ENCODE data around the gene RS1. TPM values are rescaled to one million over a fixed set of nuclear protein-coding genes. Genes with fewer than 3 reads are reported as not detected.
A peak's percentile ranks its signal among the peaks of the same experiment; 100 is the strongest.

The RS1 gene
- total RNA-seq (not detected), polyA plus RNA-seq (ENCODE audit: insufficient read depth in 1 of 8, insufficient read length in 8 of 8, low replicate concordance in 1 of 8) (not detected)
- long read RNA-seq, donor 1, result 0 reads
- long read RNA-seq, donor 2, result 0 reads
- long read RNA-seq, donor 3, result 0 reads
- long read RNA-seq, donor 4, result 0 reads
- long read RNA-seq, donor 5, result 0 reads
- long read RNA-seq, donor 6, result 0 reads
- long read RNA-seq, donor 7, result 0 reads
- long read RNA-seq, donor 8, result 0 reads
- long read RNA-seq, donor 9, result 0 reads
- long read RNA-seq, donor 10, result 0 reads
- long read RNA-seq, donor 11, result 0 reads

GRCh38 chrX:18672008-18672407, at the start of gene RS1:
RS1 (minus strand) TSS chrX:18672108; CDS start chrX:18672068, 40 bp downstream.
- no peak within 1 kb of the TSS for H3K27ac ChIP-seq (ENCODE audit: low read length)
- H3K27me3 ChIP-seq (ENCODE audit: control insufficient read depth, insufficient read depth, low read length), result peaks cover 17% of the 10 kb centered on the region
- WGBS (ENCODE audit: insufficient coverage), result 94% methylated on average over 3 of the region's 10 CpGs
- DNase-seq, result no peak
- no peaks in the 10 kb centered on the region for H3K36me3 ChIP-seq (ENCODE audit: control insufficient read depth, insufficient read depth, low read length)
- H3K9me3 ChIP-seq (replicated peaks; ENCODE audit: control insufficient read depth, low read depth, low read length), result no peaks in the 10 kb centered on the region
- peaks cover 4% of the 10 kb centered on the region for H3K4me1 ChIP-seq (ENCODE audit: control insufficient read depth, insufficient read depth, low read length)
- no peak within 1 kb of the TSS for H3K4me3 ChIP-seq (ENCODE audit: low read length)

DNA sequence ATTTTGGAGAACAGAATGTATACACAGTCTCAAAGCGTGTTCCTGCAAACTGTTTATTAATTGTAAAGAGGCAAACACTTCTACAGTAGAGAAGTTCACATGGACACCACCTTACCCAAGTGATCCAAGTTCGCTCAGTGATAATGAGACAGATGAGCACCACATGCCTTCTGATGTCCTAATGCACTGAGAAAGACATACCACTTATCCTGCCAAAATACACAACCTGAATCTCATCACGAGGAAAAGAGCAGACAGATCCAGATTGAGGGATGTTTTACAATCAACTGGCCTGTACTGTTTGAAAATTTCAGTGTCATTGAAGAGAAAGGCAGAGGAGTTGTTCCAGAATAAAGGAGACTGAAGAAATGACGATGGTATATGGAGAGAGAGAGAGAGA, 47.9 kb upstream of the RS1 start:
- Histone ChIP-seq H3K36me3 (ENCODE audit: control insufficient read depth, insufficient read depth, low read length) (no peaks in the 10 kb centered on the region), H3K9me3 (replicated peaks; ENCODE audit: control insufficient read depth, low read depth, low read length) (no peaks in the 10 kb centered on the region), H3K27me3 (ENCODE audit: control insufficient read depth, insufficient read depth, low read length) (peaks cover 7% of the 10 kb centered on the region), H3K4me1 (ENCODE audit: control insufficient read depth, insufficient read depth, low read length) (peaks cover 4% of the 10 kb centered on the region), H3K4me3 (ENCODE audit: low read length) (no peak overlapping the region), H3K27ac (ENCODE audit: low read length) (no peak overlapping the region)
- WGBS (ENCODE audit: insufficient coverage), result no CpG with 5 or more reads among the region's 4 CpGs
- no peak for DNase-seq

- Histone ChIP-seq H3K27ac (ENCODE audit: low read length) (no peak overlapping the region), H3K27me3 (ENCODE audit: control insufficient read depth, insufficient read depth, low read length) (peaks cover 2% of the 10 kb centered on the region), H3K9me3 (replicated peaks; ENCODE audit: control insufficient read depth, low read depth, low read length) (no peaks in the 10 kb centered on the region), H3K4me3 (ENCODE audit: low read length) (no peak overlapping the region), H3K36me3 (ENCODE audit: control insufficient read depth, insufficient read depth, low read length) (no peaks in the 10 kb centered on the region), H3K4me1 (ENCODE audit: control insufficient read depth, insufficient read depth, low read length) (no peaks in the 10 kb centered on the region)
- DNase-seq, result no peak
- 80% methylated on average over 3 of the region's 9 CpGs for WGBS (ENCODE audit: insufficient coverage)
These were observed 43.0 kb upstream of the RS1 start for GRCh38 chrX:18714910-18715309.

DNA sequence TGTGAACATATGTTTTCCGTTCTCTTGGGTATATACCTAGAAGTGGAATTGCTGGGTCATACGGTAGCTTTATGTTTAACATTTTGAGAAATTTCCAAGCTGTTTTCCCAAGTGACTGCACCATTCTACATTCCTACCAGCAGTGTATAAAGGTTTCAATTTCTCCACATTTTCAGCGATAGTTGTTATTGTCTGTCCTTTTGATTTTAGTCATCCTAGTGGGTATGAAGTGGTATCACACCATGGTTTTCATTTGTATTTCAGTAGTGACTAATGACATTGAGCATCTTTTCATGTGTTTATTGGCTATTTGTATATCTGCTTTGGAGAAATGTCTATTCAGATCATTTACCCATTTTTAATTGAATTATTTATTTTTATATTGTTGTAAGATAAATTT, 37.9 kb upstream of the RS1 start:
- peaks cover 4% of the 10 kb centered on the region for H3K27me3 ChIP-seq (ENCODE audit: control insufficient read depth, insufficient read depth, low read length)
- 100% methylated on average over 1 of the region's 3 CpGs for WGBS (ENCODE audit: insufficient coverage)
- no peaks in the 10 kb centered on the region for H3K4me1 ChIP-seq (ENCODE audit: control insufficient read depth, insufficient read depth, low read length)
- no peaks in the 10 kb centered on the region for H3K36me3 ChIP-seq (ENCODE audit: control insufficient read depth, insufficient read depth, low read length)
- DNase-seq, result no peak
- no peak overlapping the region for H3K4me3 ChIP-seq (ENCODE audit: low read length)
- no peak overlapping the region for H3K27ac ChIP-seq (ENCODE audit: low read length)
- H3K9me3 ChIP-seq (replicated peaks; ENCODE audit: control insufficient read depth, low read depth, low read length), result no peaks in the 10 kb centered on the region

GRCh38 chrX:18707426-18708049, 35.6 kb upstream of the RS1 start, which contains the start of gene PPEF1:
PPEF1 (plus strand) TSS chrX:18707645; CDS start chrX:18707781, 136 bp downstream.
- Histone ChIP-seq H3K4me1 (ENCODE audit: control insufficient read depth, insufficient read depth, low read length) (no peaks in the 10 kb centered on the region), H3K9me3 (replicated peaks; ENCODE audit: control insufficient read depth, low read depth, low read length) (no peaks in the 10 kb centered on the region), H3K4me3 (ENCODE audit: low read length) (no peak within 1 kb of the TSS), H3K36me3 (ENCODE audit: control insufficient read depth, insufficient read depth, low read length) (no peaks in the 10 kb centered on the region), H3K27me3 (ENCODE audit: control insufficient read depth, insufficient read depth, low read length) (peaks cover 4% of the 10 kb centered on the region), H3K27ac (ENCODE audit: low read length) (no peak within 1 kb of the TSS)
- peak; percentile 54 for DNase-seq
- WGBS (ENCODE audit: insufficient coverage), result no CpG with 5 or more reads among the region's 8 CpGs

DNA sequence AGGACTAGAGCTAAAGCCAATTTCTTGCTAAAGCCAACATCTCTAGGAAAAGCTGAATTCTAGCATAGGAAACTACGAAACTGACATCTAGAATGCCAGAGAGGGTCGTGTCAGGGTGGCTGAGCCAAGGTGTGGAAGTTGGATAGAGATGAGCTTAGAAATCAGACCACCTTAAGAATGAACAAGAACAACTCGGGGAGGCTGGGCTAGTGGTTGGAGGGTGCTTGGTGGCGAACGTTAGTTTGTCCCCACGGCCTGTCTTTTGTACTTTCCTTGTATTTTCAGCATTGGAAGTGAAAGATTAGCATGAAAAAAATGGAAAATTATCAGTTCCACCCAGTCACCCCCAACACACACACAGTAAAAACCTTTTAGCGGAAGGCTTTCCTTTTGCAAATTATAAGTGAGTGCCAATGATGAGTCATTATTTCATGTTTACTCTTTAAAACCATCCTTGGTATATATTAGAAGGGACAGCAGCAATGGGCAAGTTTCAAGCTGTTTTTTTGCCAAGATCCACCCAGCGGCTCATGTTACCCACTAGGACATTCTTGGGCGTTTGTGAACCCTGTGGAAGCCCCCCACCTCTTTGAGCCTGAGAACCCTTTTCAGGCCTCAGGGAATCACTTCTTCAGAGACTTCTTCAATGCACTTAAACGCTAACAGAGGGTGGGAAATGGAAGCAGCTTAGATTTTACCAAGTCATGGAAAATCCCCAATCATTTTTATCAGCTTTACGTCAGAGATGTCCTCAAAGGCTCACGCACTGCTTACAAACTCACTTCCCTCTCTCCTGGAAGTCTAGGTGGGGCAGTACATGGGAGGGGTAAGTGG, 30.7 kb upstream of the RS1 start:
- no peaks in the 10 kb centered on the region for H3K9me3 ChIP-seq (replicated peaks; ENCODE audit: control insufficient read depth, low read depth, low read length)
- peaks cover 15% of the 10 kb centered on the region for H3K27me3 ChIP-seq (ENCODE audit: control insufficient read depth, insufficient read depth, low read length)
- no peaks in the 10 kb centered on the region for H3K36me3 ChIP-seq (ENCODE audit: control insufficient read depth, insufficient read depth, low read length)
- 33% methylated on average over 1 of the region's 12 CpGs for WGBS (ENCODE audit: insufficient coverage)
- peak; percentile 15 for DNase-seq
- H3K27ac ChIP-seq (ENCODE audit: low read length), result no peak overlapping the region
- H3K4me1 ChIP-seq (ENCODE audit: control insufficient read depth, insufficient read depth, low read length), result no peaks in the 10 kb centered on the region
- no peak overlapping the region for H3K4me3 ChIP-seq (ENCODE audit: low read length)

GRCh38 chrX:18701621-18702361, 29.9 kb upstream of the RS1 start:
- DNase-seq, result no peak
- peaks cover 17% of the 10 kb centered on the region for H3K27me3 ChIP-seq (ENCODE audit: control insufficient read depth, insufficient read depth, low read length)
- H3K4me3 ChIP-seq (ENCODE audit: low read length), result no peak overlapping the region
- WGBS (ENCODE audit: insufficient coverage), result 78% methylated on average over 1 of the region's 5 CpGs
- no peaks in the 10 kb centered on the region for H3K36me3 ChIP-seq (ENCODE audit: control insufficient read depth, insufficient read depth, low read length)
- H3K4me1 ChIP-seq (ENCODE audit: control insufficient read depth, insufficient read depth, low read length), result no peaks in the 10 kb centered on the region
- H3K27ac ChIP-seq (ENCODE audit: low read length), result no peak overlapping the region
- H3K9me3 ChIP-seq (replicated peaks; ENCODE audit: control insufficient read depth, low read depth, low read length), result no peaks in the 10 kb centered on the region

DNA sequence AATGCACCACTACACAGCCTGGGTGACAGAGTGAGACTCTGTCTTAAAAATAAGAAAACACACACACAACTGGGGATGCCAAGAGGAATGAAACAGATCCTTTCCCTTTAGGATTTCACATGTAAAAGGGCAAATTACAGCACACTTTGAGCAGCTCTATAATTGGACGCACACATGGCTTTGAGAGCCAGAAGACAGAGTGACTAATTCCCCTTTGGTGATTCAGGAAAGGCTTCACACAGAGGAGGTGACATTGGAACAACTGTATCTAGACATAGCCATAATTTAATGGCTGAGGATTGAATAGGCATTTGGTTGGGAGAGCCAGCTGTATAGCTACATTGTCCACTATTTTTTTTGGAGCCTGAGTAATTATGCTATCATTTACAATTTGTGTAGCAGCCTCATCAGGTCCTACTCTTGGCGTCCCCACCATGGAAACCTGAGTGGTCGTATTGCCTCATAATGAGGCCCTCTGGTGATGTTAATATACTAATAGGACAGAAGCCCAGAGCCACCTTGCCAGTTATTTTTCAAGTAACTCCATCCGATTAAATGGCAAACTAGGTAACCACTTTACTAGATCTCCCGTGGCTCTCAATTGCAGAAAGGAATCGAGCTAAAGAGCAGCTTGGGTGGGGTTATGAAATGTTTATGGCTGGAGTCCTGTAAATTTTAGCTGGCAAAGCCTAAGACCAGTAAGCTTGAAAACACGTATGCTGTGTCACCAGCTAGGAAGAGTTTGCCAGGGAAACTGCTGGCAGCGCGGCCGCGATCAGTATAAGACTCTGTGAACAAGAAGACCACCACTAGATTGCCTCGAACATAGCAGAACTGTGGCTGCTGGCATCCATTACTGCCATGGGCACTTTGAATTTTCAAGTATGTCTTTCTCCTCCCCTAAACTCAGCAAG, 27.1 kb upstream of the RS1 start:
- DNase-seq, result no peak
- Histone ChIP-seq H3K36me3 (ENCODE audit: control insufficient read depth, insufficient read depth, low read length) (no peaks in the 10 kb centered on the region), H3K9me3 (replicated peaks; ENCODE audit: control insufficient read depth, low read depth, low read length) (peaks cover 3% of the 10 kb centered on the region), H3K4me1 (ENCODE audit: control insufficient read depth, insufficient read depth, low read length) (no peaks in the 10 kb centered on the region), H3K27me3 (ENCODE audit: control insufficient read depth, insufficient read depth, low read length) (peaks cover 23% of the 10 kb centered on the region), H3K4me3 (ENCODE audit: low read length) (no peak overlapping the region), H3K27ac (ENCODE audit: low read length) (no peak overlapping the region)
- 86% methylated on average over 5 of the region's 12 CpGs for WGBS (ENCODE audit: insufficient coverage)

- no peak overlapping the region for H3K4me3 ChIP-seq (ENCODE audit: low read length)
- H3K27ac ChIP-seq (ENCODE audit: low read length), result no peak overlapping the region
- H3K27me3 ChIP-seq (ENCODE audit: control insufficient read depth, insufficient read depth, low read length), result peaks cover 18% of the 10 kb centered on the region
- no peaks in the 10 kb centered on the region for H3K4me1 ChIP-seq (ENCODE audit: control insufficient read depth, insufficient read depth, low read length)
- no peak for DNase-seq
- WGBS (ENCODE audit: insufficient coverage), result 90% methylated on average over 2 of the region's 3 CpGs
- H3K9me3 ChIP-seq (replicated peaks; ENCODE audit: control insufficient read depth, low read depth, low read length), result peaks cover 3% of the 10 kb centered on the region
- no peaks in the 10 kb centered on the region for H3K36me3 ChIP-seq (ENCODE audit: control insufficient read depth, insufficient read depth, low read length)
These were observed 24.7 kb upstream of the RS1 start for GRCh38 chrX:18696653-18697052.

All from muscle of leg (tissue), 16 donors.